Liver (tissue), 9 donors: ENCODE measurements around the gene TGFBR3L. TPM values are rescaled to one million over a fixed set of nuclear protein-coding genes. Genes with fewer than 3 reads are reported as not detected.

ENCODE experiments used
- DNase-seq: peaks from one replicate; pipeline ENCODE4 v3.0.0-alpha.2; 2017; ENCODE audit warnings: low spot score
- H3K27ac ChIP-seq, 2 donors: one replicate each; pipeline ENCODE4 v1.7.0; 2013; ENCODE audit warnings: inconsistent platforms in 2 of 2, low read length in 2 of 2, control low read depth in 1 of 2, low read depth in 1 of 2, mild to moderate bottlenecking in 1 of 2
- H3K27me3 ChIP-seq, 4 donors: one replicate each; pipeline versions ENCODE4 v1.6.1 to v1.7.0; 2013; ENCODE audit warnings: low read length in 3 of 4, inconsistent platforms in 1 of 4, mild to moderate bottlenecking in 1 of 4, moderate library complexity in 1 of 4; ENCODE audit not compliant: control insufficient read depth in 4 of 4, insufficient read depth in 4 of 4
- H3K36me3 ChIP-seq, 4 donors: one replicate each; pipeline versions ENCODE4 v1.6.1 to v1.7.0; 2013; ENCODE audit warnings: low read length in 3 of 4, mild to moderate bottlenecking in 3 of 4, low read depth in 1 of 4, moderate library complexity in 1 of 4; ENCODE audit not compliant: control insufficient read depth in 4 of 4, insufficient read depth in 3 of 4
- H3K4me1 ChIP-seq, 4 donors: one replicate each; pipeline versions ENCODE4 v1.6.1 to v1.7.0; 2013; ENCODE audit warnings: low read length in 3 of 4, mild to moderate bottlenecking in 3 of 4, moderate library complexity in 1 of 4; ENCODE audit not compliant: control insufficient read depth in 4 of 4, insufficient read depth in 4 of 4
- H3K4me3 ChIP-seq, 3 donors: one replicate each; pipeline versions ENCODE4 v1.6.1 to v1.7.0; 2013; ENCODE audit warnings: low read length in 3 of 3, control low read depth in 1 of 3, low read depth in 1 of 3, mild to moderate bottlenecking in 1 of 3
- H3K9ac ChIP-seq, 2 donors: one replicate each; pipeline ENCODE4 v1.7.0; 2013; ENCODE audit warnings: low read length in 2 of 2, mild to moderate bottlenecking in 2 of 2, moderate library complexity in 2 of 2, control low read depth in 1 of 2, low read depth in 1 of 2
- H3K9me3 ChIP-seq, 4 donors: one replicate each; pipeline versions ENCODE4 v1.6.1 to v1.7.0; 2013; ENCODE audit warnings: low read length in 3 of 4; ENCODE audit not compliant: control insufficient read depth in 4 of 4
- EGR1 ChIP-seq, 2 donors: IDR thresholded peaks; 2 replicates each; pipeline ENCODE4 v1.6.1; 2016 to 2018; ENCODE audit warnings: antibody characterized with exemption in 2 of 2, low read depth in 2 of 2
- FOXA1 ChIP-seq: IDR thresholded peaks from 2 replicates; pipeline ENCODE4 v1.6.1; 2016; ENCODE audit warnings: antibody characterized with exemption
- FOXA2 ChIP-seq: IDR thresholded peaks from 2 replicates; pipeline ENCODE4 v1.6.1; 2016; ENCODE audit warnings: antibody characterized with exemption
- GABPA ChIP-seq, 2 donors: IDR thresholded peaks in 1 of 2; conservative IDR thresholded peaks in 1 of 2; 2 replicates each; pipeline ENCODE4 v1.6.1; 2016; ENCODE audit warnings: antibody characterized with exemption in 2 of 2, mild to moderate bottlenecking in 1 of 2, moderate library complexity in 1 of 2
- HNF4A ChIP-seq, 2 donors: conservative IDR thresholded peaks; 2 replicates each; pipeline ENCODE4 v1.6.1; 2016; ENCODE audit warnings: antibody characterized with exemption in 2 of 2, mild to moderate bottlenecking in 2 of 2
- HNF4G ChIP-seq: IDR thresholded peaks from 2 replicates; pipeline ENCODE4 v1.6.1; 2016; ENCODE audit warnings: antibody characterized with exemption
- JUND ChIP-seq, 2 donors: IDR thresholded peaks; 2 replicates each; pipeline ENCODE4 v1.6.1; 2016; ENCODE audit warnings: antibody characterized with exemption in 2 of 2
- MAX ChIP-seq: IDR thresholded peaks from 2 replicates; pipeline ENCODE4 v1.6.1; 2016; ENCODE audit warnings: antibody characterized with exemption
- NR2F2 ChIP-seq: IDR thresholded peaks from 2 replicates; pipeline ENCODE4 v1.6.1; 2016; ENCODE audit warnings: antibody characterized with exemption
- RAD21 ChIP-seq, 2 donors: IDR thresholded peaks; 2 replicates each; pipeline ENCODE4 v1.6.1; 2016; ENCODE audit warnings: antibody characterized with exemption in 2 of 2, mild to moderate bottlenecking in 2 of 2
- REST ChIP-seq: IDR thresholded peaks from 2 replicates; pipeline ENCODE4 v1.6.1; 2016; ENCODE audit warnings: antibody characterized with exemption, mild to moderate bottlenecking
- RXRA ChIP-seq, 2 donors: IDR thresholded peaks; 2 replicates each; pipeline ENCODE4 v1.6.1; 2017 to 2018; ENCODE audit warnings: antibody characterized with exemption in 2 of 2, mild to moderate bottlenecking in 1 of 2
- SP1 ChIP-seq: IDR thresholded peaks from 2 replicates; pipeline ENCODE4 v1.6.1; 2018; ENCODE audit warnings: antibody characterized with exemption, mild to moderate bottlenecking
- TAF1 ChIP-seq: conservative IDR thresholded peaks from 2 replicates; pipeline ENCODE4 v1.6.1; 2016; ENCODE audit warnings: antibody characterized with exemption, mild to moderate bottlenecking
- YY1 ChIP-seq: IDR thresholded peaks from 2 replicates; pipeline ENCODE4 v1.6.1; 2016; ENCODE audit warnings: antibody characterized with exemption, mild to moderate bottlenecking
- WGBS: extraction: QIAGEN DNeasy Blood & Tissue Kit; methylation state at CpG from one replicate; pipeline ENCODE4 v1.1.7; 2013; 5-methylcytosine and 5-hydroxymethylcytosine counted together
- polyA plus RNA-seq, 2 donors: library from polyadenylated mRNA; stranded (reverse) in 1 of 2; unstranded in 1 of 2; fragments of 200-250 nt in 1 of 2; fragments of >200 nt in 1 of 2; fragmentation: Nextera tagmentation in 1 of 2; extraction: Ambion mirVana in 1 of 2; gene quantifications; one replicate each; pipeline versions ENCODE4 v1.2.1 to v1.2.3, GENCODE V29; 2013 to 2015
- total RNA-seq, 2 donors: library from RNA; depleted of rRNA; stranded (reverse); fragments of >200 nt; gene quantifications; one replicate each; pipeline ENCODE4 v1.2.3, GENCODE V29; 2014
- TF ChIP-seq, protein P1 (sequence below): fragments of 150-350 bp; IDR thresholded peaks from 2 replicates; pipeline ENCODE4 v1.5.1; 2017; ENCODE audit warnings: improper control_type of control experiment, low read depth, low read length; ENCODE audit not compliant: missing input control
- TF ChIP-seq, protein P2 (sequence below): IDR thresholded peaks from 2 replicates; pipeline ENCODE4 v1.6.1; 2016; ENCODE audit warnings: antibody characterized with exemption
- TF ChIP-seq, protein P3 (sequence below): IDR thresholded peaks from 2 replicates; pipeline ENCODE4 v1.6.1; 2016; ENCODE audit warnings: antibody characterized with exemption
- donor health status: healthy.
- donor health status: healthy.
- donor health status: healthy.
- donor health status: healthy.
- donor health status: healthy.

Gene TGFBR3L
- total and polyA plus RNA-seq, 4 donors: 0.32 to 2.5 (median 0.36) TPM; not detected in 1

GRCh38 chr19:7942981-7943443 lies 28.4 kb downstream of the TGFBR3L start:
- peaks cover 3 to 23% (median 11%) of the 10 kb centered on the region in 4 donors for H3K4me1 ChIP-seq
- H3K27me3 ChIP-seq: no peaks in the 10 kb centered on the region
- peak overlapping the region; percentile 73 to 94 (median 79) for H3K4me3 ChIP-seq
- peaks cover 5 to 20% (median 7%) of the 10 kb centered on the region in 4 donors for H3K36me3 ChIP-seq
- peak overlapping the region; percentile 89 to 95 for H3K27ac ChIP-seq
- 3% methylated on average over 33 of the region's 33 CpGs for WGBS
- no peaks in the 10 kb centered on the region for H3K9me3 ChIP-seq
- peak overlapping the region; percentile 70 to 84 for H3K9ac ChIP-seq
- TF ChIP-seq TAF1 (peak; percentile 34), MAX (no peak)
- no peak for DNase-seq

DNA sequence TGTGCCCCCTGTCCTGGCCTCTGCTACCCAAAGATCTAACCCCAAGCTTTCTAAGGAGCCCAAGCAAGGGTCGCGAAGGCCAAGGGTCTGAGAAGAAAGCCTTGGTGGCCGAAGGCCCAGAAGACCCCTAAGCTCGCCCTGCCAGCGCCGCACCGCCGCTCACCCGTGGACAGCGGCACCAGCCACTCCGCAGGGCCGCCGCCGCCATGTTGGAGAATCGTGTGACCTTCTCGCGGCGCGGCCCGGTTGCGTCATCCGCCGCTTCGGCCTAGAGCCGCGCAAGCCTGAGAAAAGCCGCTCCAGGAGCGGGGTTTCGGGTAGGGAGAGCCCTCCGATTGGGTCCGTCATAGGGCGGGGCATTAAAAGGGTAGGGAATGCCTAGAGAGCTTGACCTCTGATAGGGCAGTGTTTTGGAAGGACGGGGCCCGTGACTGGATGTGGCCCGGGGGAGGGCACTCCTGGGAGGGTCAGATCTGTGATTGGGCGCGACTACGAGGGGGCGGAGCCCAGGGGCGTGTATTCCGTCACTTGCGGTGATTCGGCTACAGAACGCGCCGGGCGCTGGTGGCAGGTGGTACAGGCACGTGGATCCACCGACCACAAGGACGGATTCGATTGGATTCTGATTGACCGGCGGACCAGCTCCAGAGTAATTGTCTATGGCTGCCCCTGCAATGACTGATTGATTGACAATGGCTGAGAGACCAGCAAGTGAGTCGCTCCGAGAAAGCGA lies 29.0 kb downstream of the TGFBR3L start, which contains the start of gene TIMM44:
Gene TIMM44, minus strand, starts transcription at position 223 of the 733 bp plus-strand sequence. Its CDS starts 15 bp downstream, at position 208.
- H3K9me3 ChIP-seq: no peaks in the 10 kb centered on the region
- WGBS: under 1% methylated on average over 56 of the region's 56 CpGs
- peaks cover 3 to 23% (median 11%) of the 10 kb centered on the region in 4 donors for H3K4me1 ChIP-seq
- peak; percentile 97 for DNase-seq
- TF ChIP-seq RXRA (IDR thresholded peaks at IDR 0.05) (peak; percentile 78), GABPA (IDR thresholded peaks at IDR 0.05 in 1 of 2, conservative IDR thresholded peaks at IDR 0.05 in 1 of 2) (peak in 1 of 2 donors; percentile 62), TAF1 (peak; percentile 6), MAX (peak; percentile 90), FOXA1 (no peak), RAD21 (IDR thresholded peaks at IDR 0.05) (no peak), SP1 (peak; percentile 96), YY1 (peak; percentile 99), HNF4A (conservative IDR thresholded peaks at IDR 0.05) (peak in 1 of 2 donors; percentile 41), NR2F2 (peak; percentile 96), REST (peak; percentile 86), JUND (IDR thresholded peaks at IDR 0.05) (peak; percentile 41 to 79), FOXA2 (peak; percentile 46), HNF4G (no peak), EGR1 (IDR thresholded peaks at IDR 0.05; ENCODE audit: low read depth in 2 of 2) (peak; percentile 44 to 53)
- TF ChIP-seq, protein P1, sequence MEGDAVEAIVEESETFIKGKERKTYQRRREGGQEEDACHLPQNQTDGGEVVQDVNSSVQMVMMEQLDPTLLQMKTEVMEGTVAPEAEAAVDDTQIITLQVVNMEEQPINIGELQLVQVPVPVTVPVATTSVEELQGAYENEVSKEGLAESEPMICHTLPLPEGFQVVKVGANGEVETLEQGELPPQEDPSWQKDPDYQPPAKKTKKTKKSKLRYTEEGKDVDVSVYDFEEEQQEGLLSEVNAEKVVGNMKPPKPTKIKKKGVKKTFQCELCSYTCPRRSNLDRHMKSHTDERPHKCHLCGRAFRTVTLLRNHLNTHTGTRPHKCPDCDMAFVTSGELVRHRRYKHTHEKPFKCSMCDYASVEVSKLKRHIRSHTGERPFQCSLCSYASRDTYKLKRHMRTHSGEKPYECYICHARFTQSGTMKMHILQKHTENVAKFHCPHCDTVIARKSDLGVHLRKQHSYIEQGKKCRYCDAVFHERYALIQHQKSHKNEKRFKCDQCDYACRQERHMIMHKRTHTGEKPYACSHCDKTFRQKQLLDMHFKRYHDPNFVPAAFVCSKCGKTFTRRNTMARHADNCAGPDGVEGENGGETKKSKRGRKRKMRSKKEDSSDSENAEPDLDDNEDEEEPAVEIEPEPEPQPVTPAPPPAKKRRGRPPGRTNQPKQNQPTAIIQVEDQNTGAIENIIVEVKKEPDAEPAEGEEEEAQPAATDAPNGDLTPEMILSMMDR: no peak
- TF ChIP-seq, protein P2, sequence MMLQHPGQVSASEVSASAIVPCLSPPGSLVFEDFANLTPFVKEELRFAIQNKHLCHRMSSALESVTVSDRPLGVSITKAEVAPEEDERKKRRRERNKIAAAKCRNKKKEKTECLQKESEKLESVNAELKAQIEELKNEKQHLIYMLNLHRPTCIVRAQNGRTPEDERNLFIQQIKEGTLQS: peak; percentile 95
- TF ChIP-seq, protein P3, sequence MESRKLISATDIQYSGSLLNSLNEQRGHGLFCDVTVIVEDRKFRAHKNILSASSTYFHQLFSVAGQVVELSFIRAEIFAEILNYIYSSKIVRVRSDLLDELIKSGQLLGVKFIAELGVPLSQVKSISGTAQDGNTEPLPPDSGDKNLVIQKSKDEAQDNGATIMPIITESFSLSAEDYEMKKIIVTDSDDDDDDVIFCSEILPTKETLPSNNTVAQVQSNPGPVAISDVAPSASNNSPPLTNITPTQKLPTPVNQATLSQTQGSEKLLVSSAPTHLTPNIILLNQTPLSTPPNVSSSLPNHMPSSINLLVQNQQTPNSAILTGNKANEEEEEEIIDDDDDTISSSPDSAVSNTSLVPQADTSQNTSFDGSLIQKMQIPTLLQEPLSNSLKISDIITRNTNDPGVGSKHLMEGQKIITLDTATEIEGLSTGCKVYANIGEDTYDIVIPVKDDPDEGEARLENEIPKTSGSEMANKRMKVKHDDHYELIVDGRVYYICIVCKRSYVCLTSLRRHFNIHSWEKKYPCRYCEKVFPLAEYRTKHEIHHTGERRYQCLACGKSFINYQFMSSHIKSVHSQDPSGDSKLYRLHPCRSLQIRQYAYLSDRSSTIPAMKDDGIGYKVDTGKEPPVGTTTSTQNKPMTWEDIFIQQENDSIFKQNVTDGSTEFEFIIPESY: peak; percentile 91
- no peaks in the 10 kb centered on the region for H3K27me3 ChIP-seq
- H3K36me3 ChIP-seq: peaks cover 5 to 17% (median 7%) of the 10 kb centered on the region in 4 donors
- H3K9ac ChIP-seq: peak within 1 kb of the TSS; percentile 70 to 84
- peak within 1 kb of the TSS; percentile 89 to 95 for H3K27ac ChIP-seq
- H3K4me3 ChIP-seq: peak within 1 kb of the TSS; percentile 73 to 94 (median 79)
